T-helper 17 cell (primary cell): ENCODE results near the gene DSCAM. TPM values are rescaled to one million over a fixed set of nuclear protein-coding genes. Genes with fewer than 3 reads are reported as not detected.

Experiments
- ATAC-seq: fragments of 150-1000 bp; cut with Tn5 transposase; 2 replicates; pipeline ENCODE4 v1.10.0; 2021; ENCODE audit warnings: mild to moderate bottlenecking, moderate library complexity
- DNase-seq, 3 donors: peaks; one replicate each; pipeline versions ENCODE4 v3.0.0 to v3.0.0-alpha.2; 2020 to 2021
- H3K9me3 ChIP-seq: one replicate; pipeline ENCODE4 v1.7.0; 2013; ENCODE audit warnings: low read length, mild to moderate bottlenecking; ENCODE audit not compliant: control insufficient read depth, poor library complexity, severe bottlenecking
- H3K27ac Mint-ChIP-seq: one replicate; pipeline ENCODE4 v1.8.0; 2022; ENCODE audit warnings: mild to moderate bottlenecking, moderate library complexity, mixed read lengths
- H3K27me3 Mint-ChIP-seq: one replicate; pipeline ENCODE4 v1.8.0; 2022; ENCODE audit warnings: mixed read lengths
- H3K36me3 Mint-ChIP-seq: one replicate; pipeline ENCODE4 v1.8.0; 2022; ENCODE audit warnings: low read depth, mixed read lengths
- H3K4me1 Mint-ChIP-seq: one replicate; pipeline ENCODE4 v1.8.0; 2022; ENCODE audit warnings: mild to moderate bottlenecking, mixed read lengths
- H3K4me3 Mint-ChIP-seq: one replicate; pipeline ENCODE4 v1.8.0; 2022; ENCODE audit warnings: mild to moderate bottlenecking, moderate library complexity, mixed read lengths
- total RNA-seq, 4 donors: library from RNA in 2 of 4; stranded (reverse) in 2 of 4; gene quantifications; one replicate each; pipeline ENCODE4 v1.2.3 and lab custom pipeline; 2022 to 2026

Gene DSCAM
- total RNA-seq, 2 donors from 2014 or later = not detected

- H3K9me3 ChIP-seq = no peaks in the 10 kb centered on the region
- no peaks in the 10 kb centered on the region for H3K27me3 Mint-ChIP-seq
- H3K4me3 Mint-ChIP-seq = no peak overlapping the region
- H3K27ac Mint-ChIP-seq = no peak overlapping the region
- ATAC-seq (no peak), DNase-seq (no peak)
- H3K4me1 Mint-ChIP-seq = no peaks in the 10 kb centered on the region
- H3K36me3 Mint-ChIP-seq = no peaks in the 10 kb centered on the region
Measured at GRCh38 chr21:40057331-40057730, 789.6 kb downstream of the DSCAM start.

- no peaks in the 10 kb centered on the region for H3K36me3 Mint-ChIP-seq
- no peak overlapping the region for H3K4me3 Mint-ChIP-seq
- H3K27ac Mint-ChIP-seq = no peak overlapping the region
- H3K4me1 Mint-ChIP-seq = no peaks in the 10 kb centered on the region
- no peak for DNase-seq
- no peak for ATAC-seq
- H3K9me3 ChIP-seq = no peaks in the 10 kb centered on the region
- H3K27me3 Mint-ChIP-seq = no peaks in the 10 kb centered on the region
Measured at GRCh38 chr21:40056031-40056430, 790.9 kb downstream of the DSCAM start.

GRCh38 chr21:40054403-40054802, 792.6 kb downstream of the DSCAM start:
- no peaks in the 10 kb centered on the region for H3K4me1 Mint-ChIP-seq
- H3K9me3 ChIP-seq = no peaks in the 10 kb centered on the region

GRCh38 chr21:40053007-40053406, 794.0 kb downstream of the DSCAM start:
- Mint-ChIP-seq H3K4me1 (no peaks in the 10 kb centered on the region), H3K36me3 (no peaks in the 10 kb centered on the region), H3K27ac (no peak overlapping the region), H3K4me3 (no peak overlapping the region), H3K27me3 (no peaks in the 10 kb centered on the region)
- H3K9me3 ChIP-seq = no peaks in the 10 kb centered on the region
- DNase-seq (no peak), ATAC-seq (no peak)

More at GRCh38 chr21:40054403-40054802, 792.6 kb downstream of the DSCAM start:
- H3K4me3 Mint-ChIP-seq = no peak overlapping the region
- no peak overlapping the region for H3K27ac Mint-ChIP-seq
- no peaks in the 10 kb centered on the region for H3K27me3 Mint-ChIP-seq
- DNase-seq = no peak
- no peak for ATAC-seq
- no peaks in the 10 kb centered on the region for H3K36me3 Mint-ChIP-seq

GRCh38 chr21:40052276-40052675, 794.7 kb downstream of the DSCAM start:
- Mint-ChIP-seq H3K4me1 (no peaks in the 10 kb centered on the region), H3K36me3 (no peaks in the 10 kb centered on the region), H3K4me3 (no peak overlapping the region), H3K27ac (no peak overlapping the region), H3K27me3 (no peaks in the 10 kb centered on the region)
- no peak for DNase-seq
- H3K9me3 ChIP-seq = no peaks in the 10 kb centered on the region
- ATAC-seq = no peak

- no peak overlapping the region for H3K4me3 Mint-ChIP-seq
- no peak overlapping the region for H3K27ac Mint-ChIP-seq
- no peaks in the 10 kb centered on the region for H3K27me3 Mint-ChIP-seq
- no peaks in the 10 kb centered on the region for H3K9me3 ChIP-seq
- ATAC-seq (no peak), DNase-seq (no peak)
- no peaks in the 10 kb centered on the region for H3K36me3 Mint-ChIP-seq
- no peaks in the 10 kb centered on the region for H3K4me1 Mint-ChIP-seq
Measured at GRCh38 chr21:40051801-40052200, 795.2 kb downstream of the DSCAM start.

GRCh38 chr21:40049931-40050290, 797.0 kb downstream of the DSCAM start:
- H3K27ac Mint-ChIP-seq = no peak overlapping the region
- H3K36me3 Mint-ChIP-seq = no peaks in the 10 kb centered on the region
- no peak overlapping the region for H3K4me3 Mint-ChIP-seq
- no peaks in the 10 kb centered on the region for H3K27me3 Mint-ChIP-seq
- H3K9me3 ChIP-seq = no peaks in the 10 kb centered on the region
- DNase-seq (no peak), ATAC-seq (no peak)
- no peaks in the 10 kb centered on the region for H3K4me1 Mint-ChIP-seq

- Mint-ChIP-seq H3K27ac (no peak overlapping the region), H3K4me3 (no peak overlapping the region)
- no peak for ATAC-seq
Measured at GRCh38 chr21:40049031-40049930, 797.7 kb downstream of the DSCAM start.

GRCh38 chr21:40047993-40048730, 798.8 kb downstream of the DSCAM start:
- Mint-ChIP-seq H3K27ac (no peak overlapping the region), H3K36me3 (no peaks in the 10 kb centered on the region), H3K27me3 (no peaks in the 10 kb centered on the region), H3K4me3 (no peak overlapping the region), H3K4me1 (no peaks in the 10 kb centered on the region)
- DNase-seq = no peak
- no peaks in the 10 kb centered on the region for H3K9me3 ChIP-seq
- no peak for ATAC-seq

More at GRCh38 chr21:40049031-40049930, 797.7 kb downstream of the DSCAM start:
- no peaks in the 10 kb centered on the region for H3K4me1 Mint-ChIP-seq
- H3K36me3 Mint-ChIP-seq = no peaks in the 10 kb centered on the region
- DNase-seq = no peak
- H3K9me3 ChIP-seq = no peaks in the 10 kb centered on the region
- no peaks in the 10 kb centered on the region for H3K27me3 Mint-ChIP-seq

- no peak for ATAC-seq
- Mint-ChIP-seq H3K27ac (no peak overlapping the region), H3K4me3 (no peak overlapping the region), H3K36me3 (no peaks in the 10 kb centered on the region), H3K27me3 (no peaks in the 10 kb centered on the region), H3K4me1 (no peaks in the 10 kb centered on the region)
- no peak for DNase-seq
- no peaks in the 10 kb centered on the region for H3K9me3 ChIP-seq
Measured at GRCh38 chr21:40047211-40047610, 799.7 kb downstream of the DSCAM start.

- ATAC-seq = no peak
- Mint-ChIP-seq H3K27me3 (no peaks in the 10 kb centered on the region), H3K4me3 (no peak overlapping the region), H3K4me1 (no peaks in the 10 kb centered on the region), H3K36me3 (no peaks in the 10 kb centered on the region), H3K27ac (no peak overlapping the region)
- no peak for DNase-seq
- no peaks in the 10 kb centered on the region for H3K9me3 ChIP-seq
Measured at GRCh38 chr21:40043866-40044265, 803.1 kb downstream of the DSCAM start.

- H3K4me1 Mint-ChIP-seq = no peaks in the 10 kb centered on the region
- H3K27me3 Mint-ChIP-seq = no peaks in the 10 kb centered on the region
- H3K9me3 ChIP-seq = no peaks in the 10 kb centered on the region
- no peak overlapping the region for H3K27ac Mint-ChIP-seq
- ATAC-seq = no peak
- no peak for DNase-seq
- H3K4me3 Mint-ChIP-seq = no peak overlapping the region
- no peaks in the 10 kb centered on the region for H3K36me3 Mint-ChIP-seq
Measured at GRCh38 chr21:40043423-40043822, 803.5 kb downstream of the DSCAM start.

- no peaks in the 10 kb centered on the region for H3K27me3 Mint-ChIP-seq
- H3K9me3 ChIP-seq = no peaks in the 10 kb centered on the region
- DNase-seq = no peak
- H3K4me1 Mint-ChIP-seq = no peaks in the 10 kb centered on the region
- no peak overlapping the region for H3K4me3 Mint-ChIP-seq
- no peak for ATAC-seq
- no peaks in the 10 kb centered on the region for H3K36me3 Mint-ChIP-seq
- no peak overlapping the region for H3K27ac Mint-ChIP-seq
Measured at GRCh38 chr21:40041446-40041845, 805.5 kb downstream of the DSCAM start.
